GM15510 (cell line): ENCODE measurements around the gene OR10H2.

Experiments
- POLR2A ChIP-seq: IDR thresholded peaks from 3 replicates; pipeline ENCODE4 v1.6.1; 2011; ENCODE audit warnings: borderline replicate concordance; ENCODE audit not compliant: insufficient read length; ENCODE audit errors: extremely low read depth

The OR10H2 gene

GRCh38 chr19:15733895-15734294, 6.1 kb downstream of the OR10H2 start:
- TF ChIP-seq POLR2A, result no peak

DNA sequence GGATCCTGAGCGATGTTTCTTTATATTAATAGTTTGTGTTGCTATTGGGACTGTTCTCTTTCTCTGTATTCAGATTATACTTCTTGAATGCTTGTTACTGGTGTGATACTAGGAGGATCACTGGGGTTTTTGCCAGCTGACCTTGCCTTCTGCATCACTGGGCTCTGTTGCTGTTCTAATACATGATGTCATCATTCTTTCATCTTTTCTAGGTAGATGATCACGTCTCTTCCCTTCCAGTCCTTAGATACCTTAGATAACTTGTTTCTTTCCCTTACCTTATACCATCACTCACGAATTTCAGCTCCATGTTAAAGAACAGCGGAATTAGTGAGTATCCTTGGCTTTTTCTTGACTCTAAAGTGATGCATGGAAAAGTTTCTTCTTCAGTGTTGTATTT, 9.9 kb downstream of the OR10H2 start, which contains the start of gene OR10H3:
Gene OR10H3 (plus strand): TSS at position 264 of the 400 bp plus-strand sequence. CDS start 3,408 bp downstream, outside the sequence.
- TF ChIP-seq POLR2A, result no peak

- no peak for TF ChIP-seq POLR2A
Measured at GRCh38 chr19:15740785-15741184, 13.0 kb downstream of the OR10H2 start.

- TF ChIP-seq POLR2A, result no peak
Measured at GRCh38 chr19:15748239-15748638, 20.4 kb downstream of the OR10H2 start.

- no peak for TF ChIP-seq POLR2A
Measured at GRCh38 chr19:15758379-15758778, 30.6 kb downstream of the OR10H2 start.

GRCh38 chr19:15759962-15760565, 32.2 kb downstream of the OR10H2 start:
- no peak for TF ChIP-seq POLR2A

DNA sequence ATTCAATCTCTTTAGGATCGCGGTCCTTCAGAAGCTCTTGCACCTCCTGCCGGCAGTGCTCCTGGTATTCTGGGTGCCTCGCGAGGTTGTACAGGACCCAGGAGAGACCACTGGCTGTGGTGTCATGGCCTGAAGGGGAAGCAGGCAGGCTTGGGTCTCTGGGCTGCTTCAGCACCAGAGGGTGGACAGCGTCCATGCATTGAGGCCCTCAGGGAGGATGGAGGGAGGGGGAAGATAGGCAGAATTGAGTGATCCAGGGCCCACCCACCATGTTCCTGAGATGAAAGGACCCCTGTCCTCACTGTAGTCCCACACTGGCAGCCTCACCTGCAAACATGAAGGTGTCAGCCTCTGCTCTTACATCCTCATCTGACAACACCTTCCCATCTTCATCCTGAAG, 41.8 kb downstream of the OR10H2 start:
- no peak for TF ChIP-seq POLR2A

GRCh38 chr19:15775249-15775648, 47.4 kb downstream of the OR10H2 start:
- TF ChIP-seq POLR2A, result no peak

DNA sequence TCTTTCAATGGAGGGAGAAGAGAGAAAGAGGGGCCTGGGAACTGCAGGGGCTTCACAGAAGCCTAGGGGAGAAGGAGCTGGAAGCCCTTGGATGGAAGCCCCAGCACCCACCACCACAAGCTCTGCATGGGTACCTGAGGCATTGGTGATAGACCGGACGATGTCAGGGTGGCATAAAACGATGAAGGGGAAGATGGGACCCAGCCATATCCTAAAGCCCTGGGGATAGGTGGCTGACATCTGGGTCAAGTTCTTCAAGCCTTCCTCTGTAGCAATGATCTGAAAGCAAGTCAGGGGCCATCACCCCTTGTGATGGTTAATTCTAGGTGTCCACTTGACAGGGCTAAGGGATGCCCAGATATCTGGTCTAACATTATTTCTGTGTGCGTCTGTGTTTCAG, 48.4 kb downstream of the OR10H2 start:
- no peak for TF ChIP-seq POLR2A

- no peak for TF ChIP-seq POLR2A
Measured at GRCh38 chr19:15776991-15777970, 49.5 kb downstream of the OR10H2 start.
